Brain pericyte (primary cell): ENCODE data around the gene RAB19.
"Not testable (repeated sequence)": the region's sequence is repeated elsewhere in the genome, so short reads cannot be mapped to it uniquely, and the experiment has no call there.

Experiments
- DNase-seq: peaks from one replicate; pipeline ENCODE4 v3.0.0-alpha.2; 2012; ENCODE audit warnings: low read depth, low spot score

Gene RAB19

DNA sequence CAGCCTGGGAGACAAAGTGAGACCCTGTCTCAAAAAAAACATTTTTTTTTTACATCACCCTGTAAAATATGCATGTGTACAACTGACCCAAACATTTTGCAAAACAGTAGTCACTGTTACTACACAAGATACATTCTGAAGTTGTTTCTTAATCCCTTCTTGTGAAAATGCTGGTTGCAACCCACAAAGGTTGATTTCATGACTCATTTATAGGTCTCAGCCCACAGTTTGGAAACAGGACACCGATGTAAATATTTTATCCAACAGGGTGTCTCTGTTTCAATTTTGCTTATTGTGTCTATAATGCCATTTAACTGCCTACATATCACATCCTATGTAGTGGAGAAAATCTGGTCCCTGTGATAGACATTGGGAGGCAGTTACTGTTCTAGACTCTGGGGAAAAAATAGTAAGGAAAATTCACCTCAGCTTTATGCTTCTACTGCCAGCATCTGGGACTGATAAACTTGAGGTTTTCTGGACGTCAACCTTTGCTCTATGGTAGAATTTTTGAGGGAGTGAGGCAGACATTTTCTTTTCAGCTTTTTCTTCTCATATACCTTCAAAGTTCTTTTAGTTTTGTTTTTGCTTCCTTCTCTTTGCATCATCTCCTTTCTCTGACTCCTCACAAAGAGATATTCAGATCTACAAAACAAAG, 1.6 kb upstream of the RAB19 start:
- DNase-seq, result no peak

DNA sequence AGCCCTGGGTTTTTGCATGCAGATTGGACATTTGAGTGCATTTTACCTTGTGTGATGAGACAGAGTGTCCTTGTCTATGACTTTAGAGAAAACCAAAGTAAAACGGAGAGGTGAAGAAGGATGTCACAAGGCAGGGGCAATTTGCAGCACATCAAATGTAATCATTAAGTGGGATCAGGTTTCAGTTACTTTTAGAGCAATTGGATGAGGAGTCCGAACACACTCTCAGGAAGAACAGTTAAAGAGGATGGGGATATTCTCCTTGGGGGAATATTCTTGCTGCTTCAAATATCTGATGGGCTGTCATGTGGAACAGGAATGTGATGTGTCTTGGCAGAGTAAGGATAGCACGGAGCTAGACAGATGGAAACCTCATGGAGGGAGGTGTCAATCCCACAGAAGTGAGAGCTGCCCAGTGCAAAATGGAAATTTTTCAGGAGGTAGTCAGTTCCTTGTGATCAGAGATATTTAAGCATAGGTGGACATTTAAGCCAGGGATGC, 757 bp downstream of the RAB19 start:
- no peak for DNase-seq

DNA sequence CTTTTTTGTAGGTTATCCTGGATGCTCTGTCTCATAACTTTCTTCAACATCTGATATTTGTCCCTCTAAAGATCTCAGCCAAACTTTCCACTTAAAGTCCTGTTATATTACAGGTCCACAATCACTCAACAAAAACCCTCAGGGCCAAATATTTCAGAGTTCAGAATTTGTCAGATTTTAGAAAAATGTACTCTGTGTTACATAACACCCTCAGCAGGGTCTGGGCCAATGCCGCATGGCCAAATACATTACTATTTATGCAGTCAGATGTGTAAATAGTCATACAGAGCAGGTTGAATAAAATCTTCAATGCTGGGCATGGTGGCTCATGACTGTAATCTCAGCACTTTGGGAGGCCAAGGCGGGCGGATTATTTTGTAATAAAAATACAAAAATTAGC, 11.5 kb downstream of the RAB19 start:
- no peak for DNase-seq

DNA sequence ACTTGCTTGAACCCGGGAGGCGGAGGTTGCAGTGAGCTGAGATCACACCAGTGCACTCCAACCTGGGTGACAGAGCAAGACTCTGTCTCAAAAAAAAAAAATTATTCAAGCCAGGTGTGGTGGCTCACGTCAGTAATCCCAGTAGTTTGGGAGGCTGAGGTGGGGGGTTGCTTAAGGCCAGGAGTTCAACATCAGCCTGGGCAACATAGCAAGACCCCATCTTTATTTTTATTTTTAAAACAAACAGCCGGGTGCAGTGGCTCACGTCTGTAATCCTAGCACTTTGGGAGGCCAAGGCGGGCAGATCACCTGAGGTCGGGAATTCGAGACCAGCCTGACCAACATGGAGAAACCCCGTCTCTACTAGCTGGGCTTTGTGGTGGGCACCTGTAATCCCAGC, 12.0 kb downstream of the RAB19 start:
- DNase-seq, result not testable (repeated sequence)

DNA sequence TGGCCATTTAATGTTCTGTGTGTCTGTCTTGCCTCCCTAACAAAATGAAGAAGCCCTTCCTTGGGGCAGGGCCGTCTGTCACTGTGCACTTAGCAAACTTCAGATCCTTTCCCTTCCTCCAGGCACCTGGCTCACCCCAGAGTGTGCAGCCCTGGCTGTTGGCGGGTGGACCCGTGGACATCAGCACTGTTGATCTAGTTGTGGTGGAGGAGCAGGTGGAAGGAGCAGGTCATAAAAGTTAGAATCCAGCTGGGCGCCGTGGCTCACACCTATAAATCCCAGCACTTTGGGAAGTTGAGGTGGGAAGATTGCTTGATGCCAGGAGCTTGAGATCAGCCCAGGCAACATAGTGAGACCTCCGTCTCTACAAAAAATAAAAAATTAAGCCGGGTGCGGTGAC, 12.7 kb downstream of the RAB19 start:
- no peak for DNase-seq

DNA sequence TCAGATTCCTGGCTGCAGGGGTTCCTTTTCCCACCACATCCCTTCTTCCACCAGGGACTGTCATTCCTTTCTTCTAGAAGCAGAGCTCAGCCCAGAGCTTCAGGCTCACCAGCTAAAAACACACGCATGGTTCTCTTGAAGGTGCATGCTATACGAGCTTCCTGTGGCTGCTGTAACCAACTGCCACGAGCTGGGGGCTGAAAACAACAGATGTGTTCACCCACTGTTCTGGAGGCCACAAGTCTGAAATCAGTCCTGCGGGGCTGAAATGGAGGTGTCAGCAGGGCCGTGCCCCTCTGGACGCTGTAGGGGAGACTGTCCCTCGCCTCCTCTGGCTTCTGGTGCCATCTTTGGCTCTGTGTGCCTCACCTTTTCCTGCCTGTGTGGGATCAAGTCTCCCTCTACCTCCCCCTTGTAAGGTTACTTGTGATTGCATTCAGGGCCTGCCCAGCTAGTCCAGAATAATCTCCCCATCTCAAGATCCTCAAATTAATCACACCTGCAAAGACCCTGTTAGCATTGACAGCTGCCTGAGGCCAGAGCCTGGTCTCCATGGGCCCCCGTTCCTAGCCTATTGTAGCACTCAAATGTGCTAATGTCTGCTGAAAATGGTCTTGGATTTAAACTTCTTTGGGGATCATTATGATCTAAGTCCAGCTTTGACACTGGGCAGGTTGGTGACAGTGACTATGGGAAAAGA, 13.7 kb downstream of the RAB19 start:
- no peak for DNase-seq

DNA sequence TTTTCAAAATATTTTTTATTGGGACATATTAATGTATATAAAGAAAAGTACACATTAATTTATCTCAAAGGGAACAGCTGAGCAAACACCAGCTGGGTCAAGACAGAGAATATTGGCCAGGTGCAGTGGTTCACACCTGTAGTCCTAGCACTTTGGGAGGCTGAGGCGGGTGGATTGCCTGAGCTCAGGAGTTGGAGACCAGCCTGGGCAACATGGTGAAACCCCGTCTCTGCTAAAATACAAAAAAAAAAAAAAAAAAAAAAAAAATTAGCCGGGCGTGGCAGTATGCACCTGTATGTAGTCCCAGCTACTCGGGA, 14.3 kb downstream of the RAB19 start:
- not testable (repeated sequence) for DNase-seq

DNA sequence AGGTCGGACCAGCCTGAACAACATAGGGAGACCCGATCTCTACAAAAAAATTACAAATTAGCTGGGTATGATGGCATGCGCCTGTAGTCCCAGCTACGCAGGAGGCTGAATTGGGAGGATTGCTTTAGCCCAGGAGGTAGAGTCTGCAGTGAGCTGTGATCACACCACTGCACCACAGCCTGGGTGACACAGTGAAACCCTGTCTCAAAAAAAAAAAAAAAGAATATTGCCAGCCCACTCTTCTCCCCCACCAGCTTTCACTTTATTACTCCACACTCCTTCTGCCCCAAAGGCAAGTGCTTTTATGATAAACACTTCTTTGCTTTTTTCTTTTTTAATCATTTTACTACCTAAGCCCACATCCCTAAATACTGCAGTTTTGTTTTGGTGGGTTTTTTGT, 14.8 kb downstream of the RAB19 start:
- no peak for DNase-seq

DNA sequence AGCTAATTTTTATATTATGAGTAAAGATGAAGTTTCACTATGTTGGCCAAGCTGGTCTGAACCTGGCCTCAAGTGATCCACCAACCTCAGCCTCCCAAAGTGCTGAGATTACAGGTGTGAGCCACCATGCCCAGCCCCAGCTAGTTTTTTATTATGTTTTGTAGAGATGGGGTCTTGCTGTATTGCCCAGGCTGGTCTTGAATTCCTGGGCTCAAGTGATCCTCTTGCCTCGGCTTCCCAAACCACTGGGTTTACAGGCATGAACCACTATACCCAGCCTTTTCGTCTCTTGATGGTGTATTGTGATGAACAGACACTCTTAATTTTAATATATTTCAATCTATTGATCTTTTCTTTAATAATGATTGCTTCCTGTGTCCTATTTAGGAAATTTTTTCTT, 17.7 kb downstream of the RAB19 start:
- no peak for DNase-seq

DNA sequence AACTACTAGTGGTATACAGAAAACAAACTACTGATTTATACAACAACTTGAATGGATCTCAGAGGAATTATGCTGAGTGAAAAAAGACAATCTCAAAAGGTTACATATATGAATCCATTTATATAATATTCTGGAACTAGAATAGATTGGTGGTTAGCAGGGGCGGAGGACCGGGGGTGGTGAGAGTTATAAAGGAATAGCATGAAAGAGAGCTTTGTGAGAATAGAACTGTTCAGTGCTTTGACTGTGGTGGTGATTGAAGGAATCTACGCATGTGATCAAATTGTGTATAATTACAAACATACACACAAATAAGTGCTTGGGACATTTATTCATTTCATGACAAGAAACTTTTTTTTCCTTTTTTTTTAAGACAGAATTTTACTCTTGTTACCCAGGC, 19.6 kb downstream of the RAB19 start:
- no peak for DNase-seq

DNA sequence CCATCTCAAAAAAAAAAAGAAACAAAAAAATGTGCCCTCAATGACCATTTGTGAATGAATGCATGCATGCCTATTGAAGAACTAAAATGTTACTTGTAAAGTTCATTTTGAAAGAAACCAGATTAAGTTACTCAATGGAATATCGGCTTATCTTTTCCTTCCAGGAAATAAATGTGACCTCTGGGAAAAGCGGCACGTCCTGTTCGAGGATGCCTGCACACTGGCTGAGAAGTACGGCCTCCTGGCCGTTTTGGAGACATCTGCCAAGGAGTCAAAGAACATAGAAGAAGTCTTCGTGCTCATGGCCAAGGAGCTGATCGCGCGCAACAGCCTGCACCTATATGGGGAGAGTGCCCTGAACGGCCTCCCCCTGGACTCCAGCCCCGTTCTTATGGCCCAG, 21.9 kb downstream of the RAB19 start:
- DNase-seq, result no peak

DNA sequence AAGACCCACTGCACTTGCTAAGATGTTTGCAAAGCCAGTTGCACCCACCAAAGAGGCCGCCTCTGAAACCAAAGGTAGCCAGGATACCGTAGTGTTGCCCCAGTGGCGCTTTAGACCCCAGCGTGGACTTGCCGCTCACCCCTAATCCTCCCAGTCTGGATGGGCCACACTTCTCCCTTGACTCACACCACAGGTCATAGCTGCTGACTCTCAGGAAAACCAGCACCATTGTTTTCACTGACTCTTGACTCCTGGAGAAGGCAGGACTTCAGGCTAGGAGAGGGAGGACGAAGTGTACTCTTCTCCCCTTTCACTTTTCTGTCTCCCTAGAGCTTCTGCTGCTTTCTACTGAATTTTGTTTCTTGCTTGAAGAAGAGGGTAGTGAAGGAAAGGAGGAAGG, 22.3 kb downstream of the RAB19 start:
- no peak for DNase-seq

DNA sequence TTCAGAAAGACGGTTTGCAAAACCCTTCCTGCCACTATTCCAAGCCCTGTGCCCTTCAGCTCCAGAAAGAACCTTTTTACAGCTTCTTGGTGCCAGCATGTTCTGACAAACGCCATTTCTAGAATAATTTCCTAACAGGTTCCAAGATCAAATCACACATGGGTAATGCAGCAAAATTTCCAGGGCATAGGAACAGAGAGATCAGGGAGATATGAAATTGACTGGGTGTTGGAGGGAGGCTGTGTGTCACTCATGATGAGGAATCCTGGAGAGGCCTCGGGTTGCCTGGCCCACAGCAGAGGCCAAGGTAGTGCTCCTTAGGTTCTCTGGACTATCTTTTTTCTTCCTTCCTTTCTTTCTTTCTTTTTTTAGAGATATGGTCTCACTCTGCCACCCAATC, 29.5 kb downstream of the RAB19 start:
- DNase-seq, result no peak

DNA sequence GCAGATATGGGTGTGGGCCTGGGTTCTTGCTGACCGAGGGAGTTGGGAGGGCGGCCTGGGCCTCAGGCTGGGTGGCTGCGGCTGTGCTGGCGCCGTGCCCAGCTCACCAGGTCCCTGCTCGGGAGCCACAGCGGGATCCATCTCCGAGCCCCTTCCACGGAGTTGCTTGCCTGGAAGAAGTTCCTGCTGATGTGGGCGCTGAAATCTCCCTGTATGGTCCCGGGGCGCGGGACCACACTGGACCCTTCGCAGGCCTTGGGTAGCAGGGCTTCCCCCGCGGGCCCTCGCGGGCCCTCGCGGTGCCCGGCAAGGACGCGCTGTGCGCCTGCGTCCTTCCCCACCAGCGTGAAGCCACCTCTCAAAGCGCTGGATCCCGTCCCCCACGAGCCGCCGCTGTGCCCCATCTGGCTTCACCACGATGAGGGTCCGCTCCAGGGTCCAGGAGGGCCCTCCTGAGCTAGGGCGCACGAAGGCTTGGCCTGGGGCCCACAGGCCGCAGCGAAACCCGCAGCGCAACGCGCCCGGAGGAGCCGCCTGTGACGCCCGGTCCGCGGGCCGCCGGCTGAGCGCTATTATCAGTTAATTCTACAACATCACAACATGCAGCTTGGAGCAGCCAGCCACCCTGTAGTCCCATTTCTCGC, 31.5 kb downstream of the RAB19 start:
- no peak for DNase-seq

DNA sequence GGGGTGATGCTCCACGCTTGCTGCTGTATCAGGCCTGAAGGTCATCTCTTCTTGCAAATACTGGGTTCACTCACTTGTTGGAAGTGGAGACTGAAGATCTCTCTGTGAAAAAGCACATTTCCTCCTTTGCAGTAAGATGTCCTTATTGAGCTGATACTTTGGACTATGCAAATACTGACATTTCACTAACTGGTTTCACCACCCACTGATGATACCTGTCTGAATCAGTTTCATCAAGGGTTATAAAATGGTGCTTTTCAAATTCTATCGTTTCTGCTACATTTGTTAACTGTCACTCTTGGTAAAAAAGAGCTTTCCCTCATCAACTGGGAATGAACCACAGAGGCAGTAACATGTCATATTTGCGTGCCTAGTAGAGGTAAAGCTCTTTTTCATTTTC, 35.5 kb downstream of the RAB19 start:
- DNase-seq, result no peak

DNA sequence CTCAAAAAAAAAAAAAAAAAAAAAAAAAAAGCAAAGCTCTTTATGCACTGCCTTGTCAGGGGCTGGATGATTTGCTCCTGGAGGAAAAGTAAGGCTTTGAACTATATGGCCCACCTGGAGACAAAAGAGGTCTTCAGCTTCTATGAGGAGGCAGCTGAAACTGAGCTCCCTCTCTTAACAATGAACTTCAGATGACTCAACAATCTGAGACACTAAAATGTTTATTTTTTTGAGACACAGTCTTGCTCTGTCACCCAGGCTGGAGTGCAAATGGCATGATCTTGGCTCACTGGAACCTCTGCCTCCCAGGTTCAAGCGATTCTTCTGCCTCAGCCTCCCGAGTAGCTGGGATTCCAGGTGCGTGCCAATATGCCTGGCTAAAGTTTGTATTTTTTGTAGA, 36.7 kb downstream of the RAB19 start:
- no peak for DNase-seq

DNA sequence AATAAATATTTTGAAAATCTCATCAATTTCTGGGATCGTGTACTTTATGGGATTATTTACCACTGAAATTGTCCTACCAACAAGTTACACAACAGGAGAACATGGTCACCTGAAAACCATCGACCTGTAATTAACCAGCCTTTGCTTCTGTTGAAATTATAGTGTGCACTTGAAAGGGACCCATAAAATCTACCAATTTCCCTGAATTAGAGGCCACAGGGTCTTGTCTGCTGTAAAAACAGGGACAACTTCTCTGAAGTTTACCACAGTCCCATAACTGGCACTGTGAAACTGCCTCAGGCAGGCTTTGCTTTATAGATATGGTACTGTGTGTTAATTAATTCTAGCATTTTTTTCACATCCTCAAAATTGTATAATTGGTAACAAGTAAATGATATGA, 37.7 kb downstream of the RAB19 start:
- no peak for DNase-seq

DNA sequence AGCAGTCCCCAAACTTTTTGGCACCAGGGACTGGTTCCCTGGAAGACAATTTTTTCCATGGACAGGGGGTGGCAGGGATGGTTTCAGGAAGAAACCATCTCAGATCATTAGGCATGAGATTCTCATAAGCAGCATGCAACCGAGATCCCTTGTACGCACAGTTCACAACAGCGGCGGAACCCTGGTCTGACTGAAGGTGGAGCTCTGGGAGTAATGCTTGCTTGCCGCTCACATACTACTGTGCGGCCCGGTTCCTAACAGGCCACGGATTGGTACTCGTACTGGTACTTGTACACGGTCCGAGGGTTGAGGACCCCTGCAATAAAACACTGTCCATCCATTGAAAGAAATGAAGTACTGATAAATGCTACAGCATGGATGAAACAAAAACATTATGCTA, 42.6 kb downstream of the RAB19 start:
- no peak for DNase-seq

DNA sequence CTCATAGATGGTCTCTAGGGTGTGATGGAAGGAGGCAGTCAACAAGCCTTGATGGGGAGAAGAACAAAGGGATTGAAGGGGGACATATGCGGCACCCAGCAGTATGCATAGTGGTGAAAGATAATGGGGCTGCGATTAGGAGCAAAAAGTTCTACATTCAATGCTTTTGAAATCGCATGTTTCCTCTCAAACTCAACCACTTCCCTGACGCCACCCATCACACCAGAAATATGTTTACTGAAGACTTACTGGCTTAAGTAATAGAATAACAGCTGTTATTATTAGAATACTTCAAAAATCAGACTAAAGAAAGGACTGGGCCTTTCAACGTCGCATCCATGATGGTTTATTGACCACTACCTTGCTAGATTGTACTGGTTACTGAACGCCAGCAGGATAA, 44.0 kb downstream of the RAB19 start:
- no peak for DNase-seq

DNA sequence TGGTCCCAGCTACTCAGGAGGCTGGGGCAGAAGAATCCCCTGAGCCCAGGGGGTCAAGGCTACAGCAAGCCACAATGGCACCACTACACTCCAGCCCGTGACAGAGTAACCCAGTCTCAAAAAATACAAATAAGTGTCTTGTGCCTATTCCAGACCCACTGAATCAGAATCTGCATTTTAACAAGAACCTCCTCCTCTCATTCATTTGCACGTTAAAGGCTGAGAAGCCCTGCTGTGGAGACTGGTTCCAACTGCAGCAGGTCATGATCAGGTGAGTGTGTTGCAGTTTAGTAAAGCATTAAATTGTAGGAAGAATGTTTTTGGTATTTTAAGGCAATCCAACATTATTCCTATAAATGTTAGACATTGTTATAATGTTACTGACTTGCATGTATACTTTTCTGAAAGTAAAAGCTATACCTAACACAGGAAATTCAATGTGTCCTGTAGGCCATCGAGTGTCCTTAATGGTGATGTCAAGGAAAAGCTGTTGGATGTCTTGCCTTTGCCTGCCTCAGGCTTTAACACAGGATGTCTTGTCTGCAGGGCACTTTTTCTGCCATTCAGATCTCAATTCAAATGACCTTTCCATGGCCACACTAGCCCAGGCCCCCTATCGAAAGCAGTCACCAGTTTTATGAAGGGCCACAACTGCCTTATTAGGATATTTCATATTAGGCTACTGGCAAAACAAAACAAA, 45.1 kb downstream of the RAB19 start:
- no peak for DNase-seq

DNA sequence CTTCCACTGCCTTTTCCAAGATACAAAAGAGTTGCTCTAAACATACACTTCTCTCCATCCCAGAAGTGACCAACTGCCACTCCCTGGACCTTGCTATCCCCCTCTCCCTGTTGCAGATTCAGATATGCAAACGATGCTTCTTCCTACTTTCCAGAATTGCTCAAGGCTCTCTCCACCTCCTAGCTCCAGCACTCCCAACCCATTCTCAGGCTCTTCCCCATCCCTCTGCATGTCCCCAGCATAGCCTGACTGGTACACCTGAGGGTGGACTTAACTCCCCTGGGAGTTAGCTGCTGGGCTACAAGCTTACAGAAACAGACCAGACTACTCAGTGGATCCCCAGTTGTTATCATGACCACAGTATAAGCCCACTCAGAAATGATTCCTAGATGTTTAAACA, 47.9 kb downstream of the RAB19 start:
- no peak for DNase-seq

DNA sequence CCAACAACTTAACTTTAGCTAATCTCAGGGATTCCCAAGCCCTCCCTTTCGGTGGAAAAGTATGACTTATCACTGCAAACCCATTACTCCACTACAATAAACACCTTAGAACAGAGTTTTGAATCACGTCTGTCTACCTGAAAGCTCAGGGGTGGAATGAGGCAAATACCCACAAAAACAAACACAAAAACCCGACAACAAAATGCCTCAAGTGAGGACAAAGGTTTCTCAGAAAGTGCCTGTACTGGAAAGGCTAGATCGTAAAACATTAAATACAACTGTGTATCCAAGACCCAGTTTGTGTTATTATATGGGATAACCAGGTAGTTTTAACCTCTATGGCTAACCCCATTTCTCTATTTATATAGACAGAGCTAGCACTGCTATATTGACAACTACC, 49.4 kb downstream of the RAB19 start:
- DNase-seq, result no peak
